HG02943 (cell line): ENCODE results near the gene UBE2F.
"Not testable (repeated sequence)": the region's sequence is repeated elsewhere in the genome, so short reads cannot be mapped to it uniquely, and the experiment has no call there.

ENCODE experiments used
- ATAC-seq: cut with Tn5 transposase; IDR thresholded peaks from one replicate; pipeline ENCODE4 v1.9.1; 2021; ENCODE audit warnings: mild to moderate bottlenecking, low read depth, moderate library complexity; ENCODE audit not compliant: unreplicated experiment

The UBE2F gene

GRCh38 chr2:237943395-237944094, 23.3 kb upstream of the UBE2F start:
- no peak for ATAC-seq

- ATAC-seq, result no peak
Measured at GRCh38 chr2:237944302-237944701, 22.5 kb upstream of the UBE2F start.

GRCh38 chr2:237946423-237946822, 20.4 kb upstream of the UBE2F start:
- ATAC-seq, result no peak

GRCh38 chr2:237951354-237951753, 15.5 kb upstream of the UBE2F start:
- not testable (repeated sequence) for ATAC-seq

GRCh38 chr2:237951878-237952277, 14.9 kb upstream of the UBE2F start:
- ATAC-seq, result no peak

GRCh38 chr2:237952851-237953250, 14.0 kb upstream of the UBE2F start:
- ATAC-seq, result no peak

GRCh38 chr2:237955640-237956401, 11.0 kb upstream of the UBE2F start:
- no peak for ATAC-seq

GRCh38 chr2:237956402-237956736, 10.4 kb upstream of the UBE2F start:
- no peak for ATAC-seq

GRCh38 chr2:237961637-237962036, 5.2 kb upstream of the UBE2F start:
- no peak for ATAC-seq

- no peak for ATAC-seq
Measured at GRCh38 chr2:237962432-237963084, 4.3 kb upstream of the UBE2F start.

GRCh38 chr2:237963490-237963991, 3.3 kb upstream of the UBE2F start:
- ATAC-seq, result not testable (repeated sequence)

- ATAC-seq, result no peak
Measured at GRCh38 chr2:237964194-237964577, 2.6 kb upstream of the UBE2F start.

- ATAC-seq, result no peak
Measured at GRCh38 chr2:237964578-237965404, 2.0 kb upstream of the UBE2F start.

- ATAC-seq, result not testable (repeated sequence)
Measured at GRCh38 chr2:237965844-237966243, 970 bp upstream of the UBE2F start.

GRCh38 chr2:237966250-237966564, 607 bp upstream of the UBE2F start:
- ATAC-seq, result peak; percentile 38

GRCh38 chr2:237967463-237967951, 693 bp downstream of the UBE2F start:
- ATAC-seq, result no peak

- no peak for ATAC-seq
Measured at GRCh38 chr2:237968048-237968862, 1.4 kb downstream of the UBE2F start.

- no peak for ATAC-seq
Measured at GRCh38 chr2:237971661-237972060, 4.8 kb downstream of the UBE2F start.

GRCh38 chr2:237972211-237972610, 5.4 kb downstream of the UBE2F start:
- ATAC-seq, result no peak

GRCh38 chr2:237972936-237973335, 6.1 kb downstream of the UBE2F start:
- no peak for ATAC-seq
